Panc1 (cell line): ENCODE data around the gene VSX1.

Experiments
- CTCF ChIP-seq: fragments of 450-650 bp; IDR thresholded peaks from 2 replicates; pipeline ENCODE4 v1.5.1; 2017; ENCODE audit warnings: mild to moderate bottlenecking
- POLR2AphosphoS5 ChIP-seq: IDR thresholded peaks from 2 replicates; pipeline ENCODE4 v1.6.1; 2012; ENCODE audit warnings: mild to moderate bottlenecking, low read depth, low read length, moderate library complexity
- REST ChIP-seq, 2 experiments: IDR thresholded peaks; 2 replicates each; pipeline ENCODE4 v1.6.1; 2011 to 2012; ENCODE audit warnings: low read depth in 2 of 2, control low read depth in 1 of 2, low read length in 1 of 2, mild to moderate bottlenecking in 1 of 2, moderate library complexity in 1 of 2; ENCODE audit not compliant: insufficient read depth in 1 of 2
- SIN3A ChIP-seq: IDR thresholded peaks from 2 replicates; pipeline ENCODE4 v1.6.1; 2012; ENCODE audit warnings: low read depth, mild to moderate bottlenecking, low read length, moderate library complexity, borderline replicate concordance; ENCODE audit not compliant: insufficient read depth
- TCF7L2 ChIP-seq: IDR thresholded peaks from 2 replicates; pipeline ENCODE4 v1.6.1; 2011; ENCODE audit warnings: mild to moderate bottlenecking, low read depth, low read length, inconsistent platforms

- TF ChIP-seq CTCF (no peak), POLR2AphosphoS5 (no peak), SIN3A (no peak), TCF7L2 (no peak), REST (IDR thresholded peaks at IDR 0.05; ENCODE audit: insufficient read depth in 1 of 2, low read depth in 2 of 2, low read length in 1 of 2) (no peak)
Observed at GRCh38 chr20:25047766-25048165, 34.2 kb downstream of the VSX1 start.
